Measurements from ENCODE around the gene NRP2.
A peak's percentile ranks its signal among the peaks of the same experiment; 100 is the strongest.

The NRP2 gene, protein sequence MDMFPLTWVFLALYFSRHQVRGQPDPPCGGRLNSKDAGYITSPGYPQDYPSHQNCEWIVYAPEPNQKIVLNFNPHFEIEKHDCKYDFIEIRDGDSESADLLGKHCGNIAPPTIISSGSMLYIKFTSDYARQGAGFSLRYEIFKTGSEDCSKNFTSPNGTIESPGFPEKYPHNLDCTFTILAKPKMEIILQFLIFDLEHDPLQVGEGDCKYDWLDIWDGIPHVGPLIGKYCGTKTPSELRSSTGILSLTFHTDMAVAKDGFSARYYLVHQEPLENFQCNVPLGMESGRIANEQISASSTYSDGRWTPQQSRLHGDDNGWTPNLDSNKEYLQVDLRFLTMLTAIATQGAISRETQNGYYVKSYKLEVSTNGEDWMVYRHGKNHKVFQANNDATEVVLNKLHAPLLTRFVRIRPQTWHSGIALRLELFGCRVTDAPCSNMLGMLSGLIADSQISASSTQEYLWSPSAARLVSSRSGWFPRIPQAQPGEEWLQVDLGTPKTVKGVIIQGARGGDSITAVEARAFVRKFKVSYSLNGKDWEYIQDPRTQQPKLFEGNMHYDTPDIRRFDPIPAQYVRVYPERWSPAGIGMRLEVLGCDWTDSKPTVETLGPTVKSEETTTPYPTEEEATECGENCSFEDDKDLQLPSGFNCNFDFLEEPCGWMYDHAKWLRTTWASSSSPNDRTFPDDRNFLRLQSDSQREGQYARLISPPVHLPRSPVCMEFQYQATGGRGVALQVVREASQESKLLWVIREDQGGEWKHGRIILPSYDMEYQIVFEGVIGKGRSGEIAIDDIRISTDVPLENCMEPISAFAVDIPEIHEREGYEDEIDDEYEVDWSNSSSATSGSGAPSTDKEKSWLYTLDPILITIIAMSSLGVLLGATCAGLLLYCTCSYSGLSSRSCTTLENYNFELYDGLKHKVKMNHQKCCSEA

DNA sequence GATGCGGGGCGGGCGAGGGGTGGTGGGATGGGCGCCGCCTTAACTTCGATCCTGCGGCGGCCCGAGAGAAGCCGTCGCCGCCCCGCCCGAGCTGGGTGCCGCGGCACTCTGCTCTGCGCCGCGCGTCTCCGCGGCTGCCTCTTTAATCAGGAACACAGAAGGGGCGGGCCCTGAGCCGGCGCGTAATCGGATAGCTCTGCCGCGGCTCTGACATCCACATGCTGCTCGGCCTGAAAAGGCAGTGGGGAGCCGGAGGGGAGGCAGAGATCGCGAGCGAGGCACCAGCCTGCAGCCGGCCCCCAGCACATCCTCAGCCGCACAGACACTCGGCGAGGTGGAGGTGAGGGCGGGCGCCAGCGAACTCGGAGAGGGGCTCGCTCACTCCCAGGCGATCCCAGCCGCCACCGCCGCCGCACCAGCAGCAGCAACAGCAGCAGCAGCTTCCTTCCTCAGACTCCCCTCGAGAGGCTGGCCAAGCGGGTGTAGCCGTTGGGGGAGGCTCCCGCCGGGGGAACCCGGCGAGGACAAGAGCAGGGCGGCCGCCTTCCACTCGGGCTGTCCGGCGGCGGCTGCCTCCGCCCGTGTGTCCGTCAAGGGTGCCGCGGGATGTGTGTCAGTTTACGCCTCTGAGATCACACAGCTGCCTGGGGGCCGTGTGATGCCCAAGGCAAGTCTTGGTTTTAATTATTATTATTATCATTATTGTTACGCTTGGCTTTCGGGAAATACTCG, at the start of gene NRP2:
Gene NRP2 (plus strand): TSS at position 263 of the 732 bp plus-strand sequence. CDS start 790 bp downstream, outside the sequence.
- peak in 51 of 58 donors; percentile 11 to 78 (median 55) for DNase-seq

DNA sequence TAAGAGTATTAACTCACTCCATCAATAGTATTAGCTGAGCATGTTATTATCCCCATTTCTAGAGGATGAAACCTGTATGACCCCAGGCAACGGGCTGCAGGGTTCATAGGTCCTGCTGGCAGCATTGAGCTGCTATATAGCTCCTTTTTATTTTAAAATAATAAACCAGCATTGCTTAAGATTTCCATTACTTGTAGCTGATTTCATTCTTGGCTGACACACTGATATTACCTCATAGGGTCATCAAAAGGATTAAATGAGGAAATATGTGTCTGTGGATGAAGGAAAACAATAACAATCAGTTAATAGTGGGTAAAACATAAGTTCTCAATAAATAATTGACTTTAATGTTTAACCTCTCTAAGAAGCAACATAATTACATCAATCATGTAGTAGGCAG, 48.3 kb upstream of the NRP2 start:
- no peak for DNase-seq

DNA sequence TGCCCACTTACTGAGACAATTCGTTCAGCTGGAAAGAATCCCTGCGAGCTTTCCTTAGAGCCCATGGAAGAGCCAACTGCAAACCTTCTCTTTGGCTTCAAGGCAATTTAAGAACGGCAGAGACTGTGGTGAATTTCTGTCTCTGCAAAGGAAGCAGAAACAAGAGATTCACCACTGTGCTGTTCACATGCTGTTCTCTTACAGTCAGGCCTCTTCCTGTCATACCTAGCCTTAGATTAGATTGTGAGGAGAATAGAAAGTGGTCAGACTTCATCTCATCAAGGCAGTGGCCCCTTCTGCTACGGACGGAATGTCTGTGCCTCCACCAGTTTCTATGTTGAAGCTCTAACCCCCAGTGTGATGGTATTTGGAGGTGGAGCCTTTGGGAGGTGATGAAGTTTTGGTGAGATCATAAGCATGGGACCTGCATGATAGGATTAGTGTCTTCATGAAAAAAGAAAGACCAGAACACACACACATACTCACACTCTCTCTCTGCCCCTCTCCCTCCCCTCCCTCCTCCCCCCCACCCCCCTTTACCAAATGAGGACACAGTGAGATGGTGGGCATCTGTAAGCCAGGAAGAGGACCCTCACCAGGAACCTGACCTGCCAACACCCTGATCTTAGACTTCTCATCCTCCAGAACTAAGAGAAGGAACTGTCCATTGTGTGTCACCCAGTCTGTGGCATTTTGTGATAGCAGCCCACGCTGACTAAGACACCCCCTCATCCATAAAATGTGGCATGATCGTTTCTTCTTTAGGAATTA, 45.6 kb upstream of the NRP2 start:
- DNase-seq = no peak

DNA sequence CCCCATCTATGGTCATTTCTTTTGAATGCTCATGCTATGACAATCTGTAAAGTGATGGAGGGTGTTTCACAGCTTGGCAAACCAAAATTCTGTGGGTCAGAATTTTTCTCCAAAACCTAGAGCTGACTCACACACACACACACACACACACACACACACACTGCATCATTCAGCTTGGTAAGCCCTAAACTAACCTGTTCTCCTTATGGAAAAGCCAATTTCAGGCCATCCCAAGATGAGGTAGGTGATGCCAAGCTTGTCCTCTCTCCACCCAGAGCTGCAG, 45.0 kb upstream of the NRP2 start:
- DNase-seq = no peak

DNA sequence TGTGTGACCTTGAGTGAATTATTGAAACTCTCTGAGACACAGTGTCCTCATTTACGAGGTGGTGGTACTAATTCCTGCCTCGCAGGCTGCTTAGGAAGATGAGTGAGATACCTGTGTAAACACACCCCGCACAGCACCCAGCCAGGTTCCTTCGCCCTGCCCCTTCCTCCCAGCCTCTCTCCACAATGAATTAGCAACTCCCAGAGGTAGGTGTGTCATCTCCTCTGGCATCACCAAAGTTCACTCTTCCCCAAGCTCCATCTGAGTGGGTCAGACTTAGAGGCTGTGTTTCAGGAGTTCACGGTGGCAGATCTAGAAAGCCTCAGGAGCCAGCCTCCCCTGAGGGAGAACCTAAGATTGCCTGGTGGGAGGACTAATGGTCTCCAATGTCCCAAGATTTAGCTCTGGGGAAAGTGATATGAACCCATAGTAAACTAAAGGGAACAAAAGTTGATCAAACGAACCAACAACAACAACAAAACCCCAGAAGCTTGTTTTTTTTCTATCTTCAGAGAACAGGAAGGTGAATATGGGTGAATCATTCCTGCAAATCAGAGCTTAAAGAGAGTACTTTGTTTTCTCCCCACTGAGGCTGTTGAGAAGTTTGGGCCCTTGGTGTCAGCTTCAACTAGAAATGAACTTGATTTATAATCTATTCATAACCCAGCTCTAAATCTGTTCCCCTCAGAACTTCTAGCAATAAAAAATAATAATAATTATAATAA, 44.4 kb upstream of the NRP2 start:
- DNase-seq = no peak

DNA sequence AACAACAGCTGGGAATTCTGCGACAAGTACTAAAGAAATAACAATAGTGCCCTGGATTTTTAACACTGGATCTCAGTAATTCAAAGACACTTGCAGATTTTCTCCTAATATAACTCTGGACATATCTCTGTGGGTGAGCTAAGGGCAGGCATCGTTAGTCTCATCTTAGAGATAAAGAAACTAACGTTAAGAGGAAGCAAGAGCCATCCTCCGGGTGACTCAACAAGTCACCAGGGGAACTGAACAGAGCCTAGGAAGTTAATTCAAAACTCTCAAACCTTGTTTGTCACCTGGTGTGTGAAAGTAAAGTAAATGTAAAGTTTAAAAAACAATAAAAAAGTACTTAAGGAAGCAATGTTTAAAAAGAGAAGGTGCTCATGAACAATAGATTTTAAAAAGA, 41.6 kb upstream of the NRP2 start:
- no peak for DNase-seq

DNA sequence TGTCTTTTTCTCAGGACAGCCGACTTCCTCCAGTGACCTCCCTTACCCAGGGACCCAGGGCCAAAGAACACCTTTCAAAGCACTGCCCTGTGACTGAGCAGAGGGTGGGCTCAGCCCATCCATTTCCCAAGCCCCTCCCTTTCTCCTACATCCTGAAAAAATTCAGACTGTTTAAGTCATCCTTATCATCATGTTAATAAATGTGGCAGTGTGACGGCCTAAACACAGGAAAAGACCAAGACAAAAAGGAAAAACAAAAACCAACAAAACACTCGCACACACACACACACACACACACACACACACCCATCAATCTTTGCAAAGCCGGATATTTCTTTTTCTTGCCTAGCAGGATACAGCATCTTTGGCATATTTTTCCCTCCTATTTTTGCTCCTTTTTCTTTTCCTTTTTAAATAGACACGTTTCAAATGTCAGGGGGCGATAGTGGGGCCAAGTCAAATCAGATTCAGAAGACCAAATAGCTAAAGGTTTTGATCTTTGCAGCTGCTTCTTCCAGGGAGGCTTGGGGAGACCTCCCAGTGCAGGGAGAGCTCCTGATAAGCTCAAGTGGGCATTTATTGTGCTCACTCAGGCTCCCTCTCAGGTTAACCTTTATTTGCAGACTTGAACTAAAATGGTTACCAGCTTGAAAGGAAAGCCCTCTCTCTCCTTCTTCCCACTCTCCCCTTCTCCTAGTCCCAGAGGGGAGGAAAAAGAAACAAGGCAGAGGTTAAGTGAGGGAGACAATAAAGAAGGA, 39.5 kb upstream of the NRP2 start:
- DNase-seq = no peak

DNA sequence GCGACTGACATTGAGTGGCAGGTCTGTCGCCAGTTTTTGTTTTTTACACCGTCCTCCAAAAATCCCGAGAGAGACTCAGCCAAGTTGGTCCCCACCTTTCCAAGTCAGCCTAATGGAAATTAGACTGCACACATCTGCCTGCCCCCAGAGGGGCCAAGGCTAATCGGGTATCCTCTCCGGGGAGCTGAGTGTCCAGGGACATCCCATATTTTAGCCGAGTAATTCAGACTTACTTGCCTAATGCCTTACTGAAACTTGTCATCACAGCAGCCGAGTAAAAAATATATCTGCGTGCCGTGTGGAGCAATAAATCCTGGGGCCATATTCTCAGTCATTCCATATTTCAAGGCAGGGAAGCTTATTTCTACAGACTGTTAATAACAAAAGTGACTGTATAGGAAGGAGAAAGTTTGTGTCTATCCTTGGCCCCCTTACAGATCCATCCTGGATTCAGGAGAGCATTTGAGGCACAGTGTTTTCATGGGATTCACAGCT, 38.9 kb upstream of the NRP2 start:
- DNase-seq = no peak

DNA sequence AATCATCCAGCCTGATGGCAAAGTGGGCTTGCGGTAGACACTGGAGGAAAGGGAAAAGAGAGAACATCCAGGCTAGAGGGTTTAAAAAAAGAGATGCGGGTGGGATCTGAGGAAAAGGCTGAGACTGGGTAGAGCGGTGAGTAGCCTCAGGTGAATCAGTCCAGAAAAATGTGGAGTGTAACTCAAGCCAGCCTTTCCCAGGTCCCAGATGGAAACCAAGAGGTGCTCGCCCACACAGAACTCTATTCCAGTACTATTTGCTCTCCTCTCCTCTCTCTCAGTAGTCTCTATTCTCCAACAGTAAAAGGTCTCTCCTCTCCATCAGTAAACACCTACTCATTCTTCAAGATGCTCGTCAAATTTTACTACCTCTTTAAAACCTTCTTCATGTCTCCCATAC, 38.3 kb upstream of the NRP2 start:
- no peak for DNase-seq

DNA sequence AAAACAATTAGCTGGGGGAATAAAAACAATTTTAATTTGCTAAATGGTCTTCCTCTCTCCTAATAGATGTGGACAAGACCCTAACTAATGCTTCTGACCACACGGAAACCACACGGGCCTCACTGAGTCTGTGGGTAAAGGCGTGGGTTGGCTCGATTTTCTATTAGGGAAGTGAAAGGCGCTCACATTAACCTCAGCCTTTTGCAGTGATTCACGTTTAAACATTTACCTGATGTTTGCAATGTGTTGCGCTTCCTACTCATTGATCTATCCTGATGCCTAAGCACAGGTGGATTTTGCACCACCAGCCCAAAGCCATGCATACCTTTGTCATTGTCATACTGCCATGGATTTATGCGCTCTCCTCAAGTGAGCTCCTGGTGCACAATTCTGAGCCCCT, 35.6 kb upstream of the NRP2 start:
- DNase-seq = no peak

DNA sequence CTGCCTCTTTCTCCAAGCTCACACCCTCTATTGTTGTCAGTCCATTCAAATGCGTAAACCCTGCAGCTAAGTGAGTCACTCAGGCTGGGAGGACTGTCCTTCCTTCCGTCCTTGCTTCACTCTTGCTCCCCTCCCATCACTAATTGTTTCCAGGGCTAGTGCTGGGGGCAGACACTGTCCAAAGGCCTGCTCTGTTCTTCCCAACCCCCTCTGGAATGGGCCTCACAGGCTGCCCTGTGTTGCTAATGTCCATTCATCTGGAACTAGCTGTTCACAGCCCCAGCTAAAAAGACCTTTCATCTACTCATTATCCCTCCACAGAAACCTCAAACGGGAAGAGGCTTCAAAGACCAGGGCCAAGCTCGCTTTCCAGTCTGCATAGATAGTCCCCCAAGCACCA, 31.9 kb upstream of the NRP2 start:
- peak in 1 of 58 donors; percentile 11 for DNase-seq

DNA sequence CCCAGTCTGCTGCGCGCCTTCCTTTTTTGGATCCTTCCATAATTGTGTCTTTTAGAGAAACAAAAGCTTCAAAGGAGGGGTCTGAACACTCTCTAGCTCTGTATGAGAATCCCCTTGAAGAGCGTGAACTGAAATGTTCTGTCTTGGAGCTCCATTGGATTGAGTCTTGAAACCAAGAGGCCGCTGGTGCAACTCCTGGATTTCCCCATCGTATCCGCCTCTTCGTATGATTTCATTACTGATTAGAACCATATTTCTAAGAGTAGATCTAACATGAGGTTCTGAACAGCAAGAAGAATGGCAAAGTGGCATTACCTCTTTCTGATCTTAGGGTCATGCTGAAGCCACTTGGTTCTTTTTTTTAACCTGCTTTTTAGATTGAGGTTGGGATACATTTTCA, 31.4 kb upstream of the NRP2 start:
- DNase-seq = no peak

DNA sequence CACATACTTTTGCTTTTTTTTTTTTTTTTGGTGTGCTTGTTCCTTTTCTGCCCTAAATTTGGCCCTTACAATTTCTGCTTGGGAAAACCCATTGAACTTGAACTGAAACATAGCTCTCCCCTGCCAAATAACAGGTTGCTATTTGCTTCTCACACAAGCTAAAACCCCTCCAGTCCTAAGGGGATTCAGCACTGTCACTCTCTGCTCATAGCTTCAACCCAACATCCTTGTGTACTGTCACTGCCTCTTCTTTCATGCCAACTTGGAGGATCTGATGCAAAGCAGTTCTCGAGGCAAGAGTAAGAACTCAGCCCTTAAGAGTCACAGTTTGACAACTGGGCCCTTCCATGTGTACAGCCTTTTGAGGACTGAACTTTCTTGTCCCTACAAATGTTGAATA, 30.6 kb upstream of the NRP2 start:
- no peak for DNase-seq

DNA sequence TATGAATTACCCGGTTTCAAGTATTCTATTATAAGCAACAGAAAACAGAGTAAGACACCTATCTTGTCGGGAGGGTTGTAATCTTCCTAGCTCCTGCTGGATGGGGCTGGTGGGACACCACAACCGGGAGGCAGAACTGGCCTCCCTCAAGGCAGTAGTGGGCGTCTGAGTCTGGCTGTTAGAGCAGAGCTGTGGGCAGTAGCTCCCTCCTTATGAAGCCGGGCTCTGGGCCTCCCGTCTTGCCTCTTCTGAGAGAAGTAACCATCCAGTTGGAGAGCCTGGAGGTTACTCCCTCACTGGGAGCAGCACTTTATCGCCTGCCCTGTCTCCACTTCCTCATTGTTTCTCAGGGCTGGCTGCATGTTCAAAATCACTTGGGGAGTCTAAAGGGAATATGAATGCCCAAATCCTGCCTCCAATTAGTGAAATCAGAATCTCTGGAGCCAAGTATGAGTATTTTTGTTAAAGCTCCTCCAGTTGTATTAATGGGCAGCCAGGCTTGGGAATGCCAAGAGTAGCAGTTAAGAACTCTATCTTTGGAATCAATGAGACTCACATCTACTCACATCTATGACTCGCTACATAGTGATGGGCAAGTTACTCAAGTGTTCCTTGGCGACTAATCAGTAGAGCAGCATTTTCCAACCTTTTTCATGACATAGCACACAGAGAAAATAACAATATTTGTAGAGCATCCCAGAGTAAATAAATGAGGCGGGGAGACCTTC, 27.3 kb upstream of the NRP2 start:
- no peak for DNase-seq

DNA sequence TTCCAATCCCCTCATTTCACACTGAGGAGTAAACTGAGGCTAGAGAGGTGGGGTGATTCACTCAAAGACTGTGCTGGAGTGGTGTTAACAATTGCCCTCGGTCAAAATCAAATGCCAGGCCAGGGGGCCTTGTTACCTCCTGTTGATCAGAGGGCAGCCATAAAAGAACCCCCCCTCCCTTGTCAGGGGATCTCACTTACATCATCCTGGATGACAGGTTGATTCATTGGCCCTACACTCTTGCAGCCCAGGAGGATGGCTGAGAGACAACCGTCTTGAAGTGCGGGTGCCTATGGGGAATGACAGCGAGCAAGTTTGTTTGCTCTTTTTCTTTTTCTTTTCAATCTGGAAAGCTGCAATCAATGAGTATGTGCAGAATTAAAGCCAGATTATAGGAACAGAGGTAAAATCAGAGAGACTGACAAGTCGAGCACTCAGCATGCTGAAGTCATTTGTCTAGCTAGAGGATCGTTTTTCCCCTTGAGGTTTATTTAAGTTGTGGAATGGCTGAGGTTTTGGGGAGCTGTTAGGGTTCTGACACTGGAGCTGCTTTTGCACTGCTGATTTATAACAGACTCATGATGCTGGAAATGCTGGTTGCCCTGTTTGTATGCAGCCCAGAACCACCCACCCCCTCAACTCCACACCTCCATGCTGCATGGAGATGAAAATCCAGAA, 26.4 kb upstream of the NRP2 start:
- no peak for DNase-seq

DNA sequence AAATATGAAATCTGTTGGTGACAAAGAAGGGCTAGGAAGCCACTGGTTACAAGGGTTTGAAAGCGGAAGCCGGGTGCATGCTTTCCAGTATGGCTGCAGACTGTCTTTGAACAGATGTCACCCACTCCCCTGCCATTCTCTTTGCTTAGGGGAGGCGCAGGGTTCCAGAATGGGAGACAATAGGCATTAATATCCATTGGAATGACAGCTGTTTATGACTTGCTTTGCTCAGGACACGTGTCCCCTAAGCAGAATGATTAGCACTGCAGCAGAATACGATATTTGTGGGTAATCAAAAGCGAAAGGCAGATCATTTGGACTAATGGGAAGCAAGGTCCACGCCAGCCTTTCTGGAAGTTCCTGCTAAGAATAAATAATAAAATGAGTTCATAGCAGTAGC, 25.8 kb upstream of the NRP2 start:
- DNase-seq = no peak

DNA sequence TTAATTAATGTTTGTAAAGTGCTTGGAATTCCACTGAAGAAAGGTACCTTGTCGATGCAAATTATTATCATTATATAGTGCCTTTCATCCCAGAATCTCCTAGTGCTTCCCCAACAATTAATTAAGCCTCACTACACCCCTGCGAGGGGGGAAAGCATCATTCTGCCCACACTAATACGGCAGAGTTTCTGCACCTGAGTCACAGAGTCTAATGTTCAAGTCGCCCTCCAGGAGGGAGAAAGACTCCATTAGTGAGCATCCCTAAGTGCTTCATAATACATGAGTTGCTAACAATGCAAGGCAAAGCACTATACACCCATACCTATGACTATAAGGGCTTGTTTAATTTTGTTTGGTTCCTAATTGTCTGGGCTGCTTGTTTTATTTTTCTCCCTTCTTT, 25.4 kb upstream of the NRP2 start:
- no peak for DNase-seq

DNA sequence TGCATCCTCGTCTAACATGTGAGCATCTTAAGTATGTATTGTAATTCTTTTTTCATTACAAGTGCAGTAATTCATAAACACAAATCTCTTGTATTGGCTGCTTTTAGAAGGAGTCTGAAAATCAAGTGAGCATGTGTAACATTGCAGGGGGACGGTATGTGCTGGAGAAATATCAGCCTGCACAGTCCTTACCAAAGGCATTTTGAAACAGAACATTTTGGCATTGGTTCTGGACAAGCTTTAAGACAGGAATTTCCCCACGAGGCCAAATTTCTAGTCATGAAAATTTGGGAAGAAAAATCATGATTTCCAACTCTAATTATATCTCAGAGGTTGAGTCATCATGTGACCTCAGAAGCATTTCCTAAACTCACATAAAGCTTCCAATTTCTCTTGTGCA, 24.7 kb upstream of the NRP2 start:
- DNase-seq = no peak

Data from anterior cingulate cortex (tissue), 58 donors.